Endothelial cell of hepatic sinusoid (primary cell): ENCODE measurements around the gene KCNQ1.

Experiments
- in situ Hi-C: cut with HindIII; loops from 2 replicates; pipeline ENCODE4 v1.10.0; 2017; ENCODE audit warnings: low sequenced_read_pairs

The KCNQ1 gene

DNA sequence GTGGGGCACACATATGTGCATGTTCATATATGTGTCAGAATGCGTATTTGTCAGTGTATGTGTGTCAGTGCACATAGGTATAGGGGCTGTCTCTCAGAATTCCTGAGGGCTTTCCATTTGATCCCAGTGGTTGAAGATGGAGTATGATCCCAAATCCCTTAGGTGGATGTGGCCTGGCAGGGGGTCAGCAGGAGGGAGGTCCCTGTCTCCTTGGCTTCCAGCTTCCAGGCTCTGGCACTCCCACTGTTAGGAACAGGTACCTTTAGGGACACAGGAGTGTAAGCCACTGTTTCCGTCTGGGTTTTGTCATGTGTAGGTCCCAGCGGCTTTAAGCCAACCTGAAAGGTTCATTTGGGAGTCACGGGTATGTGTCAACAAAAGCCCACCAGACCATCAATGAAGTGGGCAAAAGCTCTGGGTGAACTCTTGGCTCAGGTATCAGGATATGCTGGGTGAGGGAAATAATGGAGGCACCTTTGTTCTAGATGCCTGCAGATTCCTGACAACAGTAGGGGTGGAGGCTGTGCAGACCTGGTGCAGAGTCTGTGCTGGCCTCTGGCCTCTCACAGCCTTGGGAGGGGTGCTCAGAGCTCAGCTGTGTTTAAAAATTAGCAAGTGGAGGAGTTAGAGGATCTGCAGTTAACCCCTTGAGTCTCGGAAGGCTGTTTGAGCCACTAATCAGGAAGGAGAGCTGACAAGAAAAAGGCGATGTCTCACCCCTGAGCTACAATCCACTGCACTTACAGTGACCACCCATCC lies 246.0 kb downstream of the KCNQ1 start:
- in situ Hi-C loops = no loop called here

- in situ Hi-C loops = no loop called here
Observed at GRCh38 chr11:2691355-2691761, 246.6 kb downstream of the KCNQ1 start.

DNA sequence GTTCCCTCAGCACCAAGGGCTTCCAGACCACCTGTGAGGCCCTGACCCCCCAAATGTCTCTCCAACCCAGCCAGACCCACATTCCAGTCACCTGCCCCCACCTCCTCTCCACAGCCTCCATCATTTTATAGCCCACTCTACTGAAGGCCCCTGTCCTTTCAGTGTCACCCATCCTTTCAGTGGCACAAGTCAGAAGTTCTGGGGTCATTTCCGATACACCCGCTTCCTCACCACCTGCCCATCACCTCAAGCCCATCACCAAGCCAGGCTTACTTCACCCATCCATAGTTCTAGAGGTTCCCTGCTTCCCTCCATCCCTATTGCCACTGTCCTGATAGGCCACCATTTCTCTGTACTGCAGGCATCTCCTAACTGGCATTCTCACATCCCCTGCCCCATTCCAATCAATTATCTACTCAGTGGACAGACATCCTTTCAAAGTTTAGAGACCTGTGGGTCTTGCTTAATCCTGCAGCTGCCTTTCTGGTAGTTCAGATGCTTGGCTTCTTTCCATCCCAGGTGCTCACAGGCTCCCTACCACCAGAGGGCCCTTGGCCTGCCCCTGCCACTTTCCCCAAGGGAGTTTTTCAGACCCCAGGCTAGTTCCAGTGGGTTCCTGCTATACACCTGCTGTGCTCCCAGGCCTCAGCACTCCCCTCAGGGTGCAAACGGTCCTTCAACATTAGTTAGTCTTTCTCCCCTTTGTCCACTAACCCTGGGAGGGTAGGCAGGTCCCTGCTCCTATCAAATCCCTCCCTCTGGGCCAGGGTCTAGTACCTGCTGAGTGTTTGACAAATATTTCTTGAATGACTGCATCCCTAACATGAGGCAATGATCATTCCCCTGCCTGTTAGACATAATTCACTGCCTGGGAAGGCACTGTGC lies 247.4 kb downstream of the KCNQ1 start:
- in situ Hi-C loops = no loop called here

GRCh38 chr11:2693271-2694261 lies 248.8 kb downstream of the KCNQ1 start:
- in situ Hi-C loops = no loop called here

GRCh38 chr11:2694495-2694894 lies 249.7 kb downstream of the KCNQ1 start:
- in situ Hi-C loops = no loop called here

- in situ Hi-C loops = no loop called here
Observed at GRCh38 chr11:2694995-2695939, 250.5 kb downstream of the KCNQ1 start.

DNA sequence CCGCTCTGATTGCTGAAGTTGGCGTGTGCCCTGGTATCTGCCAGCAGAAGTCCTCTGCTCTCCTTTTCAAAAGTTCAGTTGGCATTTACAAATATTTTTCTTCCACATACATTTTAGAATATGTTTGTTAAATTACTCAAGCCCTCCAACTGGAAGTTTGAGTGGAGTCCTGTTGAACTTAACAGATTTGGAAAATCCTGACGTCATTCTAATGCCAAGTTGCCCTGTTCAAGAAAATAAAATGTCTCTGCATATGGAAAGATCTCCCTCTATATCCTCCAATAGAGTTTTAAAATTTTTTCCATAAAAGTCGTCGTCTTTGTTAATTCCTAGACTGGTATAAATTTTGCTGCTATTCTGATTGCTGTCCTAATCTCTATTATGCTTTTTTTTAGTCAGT lies 251.6 kb downstream of the KCNQ1 start:
- in situ Hi-C loops = no loop called here

- in situ Hi-C loops = no loop called here
Observed at GRCh38 chr11:2697866-2698265, 253.1 kb downstream of the KCNQ1 start.

DNA sequence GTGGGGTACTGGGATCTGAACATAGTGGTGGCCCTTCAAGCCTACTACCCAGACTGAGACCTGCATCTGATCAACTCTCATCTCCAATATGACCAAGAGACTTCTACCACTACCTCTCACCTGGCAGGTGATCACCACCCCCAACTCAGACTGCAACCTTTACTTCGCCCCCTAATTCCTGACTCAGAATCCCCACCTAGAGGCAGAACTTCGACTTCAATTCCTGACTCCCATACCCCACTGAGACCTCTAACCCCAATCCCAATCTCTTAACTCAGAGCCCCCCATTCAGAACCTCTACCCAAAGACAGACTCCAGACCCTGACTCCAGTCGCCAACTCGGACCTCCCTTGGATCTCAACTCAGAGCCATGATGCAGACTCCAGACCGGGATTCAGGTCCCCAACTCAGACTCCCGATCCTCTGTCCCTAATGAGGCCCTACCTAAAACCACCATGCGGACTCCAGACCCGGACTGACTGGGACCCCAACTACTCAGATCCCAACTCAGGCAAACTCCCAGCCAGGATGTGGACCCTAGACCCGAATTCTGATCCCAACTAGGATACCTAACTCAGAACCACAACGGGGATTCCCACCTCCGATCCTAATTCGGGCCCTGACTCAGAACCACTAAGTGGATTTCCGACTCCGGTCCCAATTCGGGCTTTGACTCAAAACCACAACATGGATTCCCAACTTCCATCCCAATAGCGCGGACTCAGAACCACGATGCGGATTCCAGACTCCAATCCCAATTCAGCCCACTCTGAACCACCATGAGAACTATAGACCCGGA lies 253.8 kb downstream of the KCNQ1 start:
- in situ Hi-C loops = no loop called here

DNA sequence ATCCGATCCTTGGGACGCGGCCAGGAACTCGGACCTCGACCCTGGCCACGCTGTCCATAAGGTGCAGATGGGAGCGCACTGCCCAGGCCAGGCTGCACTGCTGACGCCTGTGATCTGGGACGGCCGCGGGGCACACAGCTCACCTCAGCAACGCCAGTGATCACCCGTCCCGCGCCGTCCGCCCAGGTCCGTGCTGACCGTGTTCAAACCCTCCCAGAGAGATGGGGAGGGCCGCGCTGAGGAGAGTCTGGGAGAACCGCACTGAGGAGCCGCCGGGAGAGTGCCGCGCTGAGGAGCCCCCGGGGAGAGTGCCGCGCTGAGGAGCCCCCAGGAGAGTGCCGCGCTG lies 254.3 kb downstream of the KCNQ1 start:
- in situ Hi-C loops = no loop called here

- in situ Hi-C loops = no loop called here
Observed at GRCh38 chr11:2699531-2700414, 255.0 kb downstream of the KCNQ1 start, which contains the start of gene KCNQ1OT1. TSS of gene KCNQ1OT1 (minus strand) at chr11:2699994.

DNA sequence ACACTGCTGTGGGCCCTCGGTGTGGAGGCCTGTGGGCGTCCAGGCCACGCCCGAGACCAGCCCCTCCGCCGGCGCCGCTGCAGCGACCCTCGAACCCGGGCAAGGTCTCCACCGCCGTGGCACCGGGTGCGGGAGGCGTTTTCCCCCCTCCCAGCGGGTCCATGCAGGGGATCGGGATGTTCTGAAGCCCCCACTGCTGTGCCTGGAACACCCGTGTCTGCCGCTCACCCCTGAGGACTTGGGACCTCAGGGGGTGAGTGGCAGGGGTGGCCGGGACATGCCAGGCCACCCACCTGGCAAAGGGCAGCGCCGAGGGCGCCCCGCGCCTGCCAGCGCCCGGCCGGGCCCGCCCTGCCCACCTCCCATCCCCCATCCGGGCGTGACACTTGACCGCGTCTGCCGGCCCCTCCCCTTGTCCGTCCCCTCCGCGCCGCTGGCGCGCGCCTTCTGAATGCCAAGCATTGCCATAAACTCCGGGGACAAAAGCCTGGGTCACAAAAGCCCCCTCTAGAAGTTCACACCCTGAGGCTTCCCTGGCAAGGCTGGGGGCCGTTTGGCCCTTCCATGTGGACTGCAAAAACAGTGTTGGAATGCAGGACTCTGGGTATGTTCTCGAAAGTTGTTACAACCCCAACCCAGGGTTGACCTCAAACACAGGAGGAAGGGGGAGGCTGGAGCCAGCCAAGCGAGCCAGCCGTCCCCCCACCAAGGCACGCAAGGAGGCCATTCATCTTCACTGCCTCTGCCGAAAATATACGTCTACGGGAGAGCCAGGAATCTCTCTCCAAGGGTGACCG lies 255.8 kb downstream of the KCNQ1 start:
- in situ Hi-C loops = no loop called here

DNA sequence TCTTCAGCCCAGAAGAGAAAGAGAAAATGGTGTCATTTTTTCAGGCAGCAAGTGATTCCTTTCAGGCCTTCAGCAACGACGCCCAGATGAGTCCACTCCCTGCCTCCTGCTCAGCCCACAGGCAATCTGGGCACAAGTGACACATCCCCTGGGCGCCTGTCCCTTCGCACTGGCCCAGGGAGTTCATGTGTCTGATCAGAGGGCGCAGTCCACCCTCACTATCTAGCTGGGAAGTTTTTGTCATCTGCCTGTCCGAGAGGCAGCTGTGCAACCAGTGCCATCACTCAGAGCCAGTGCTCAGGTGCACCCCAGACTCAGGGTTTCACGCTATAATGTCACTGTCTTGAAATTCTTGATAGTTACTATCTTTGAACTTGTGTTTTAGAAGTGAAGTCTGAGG lies 256.4 kb downstream of the KCNQ1 start:
- in situ Hi-C loops = no loop called here

DNA sequence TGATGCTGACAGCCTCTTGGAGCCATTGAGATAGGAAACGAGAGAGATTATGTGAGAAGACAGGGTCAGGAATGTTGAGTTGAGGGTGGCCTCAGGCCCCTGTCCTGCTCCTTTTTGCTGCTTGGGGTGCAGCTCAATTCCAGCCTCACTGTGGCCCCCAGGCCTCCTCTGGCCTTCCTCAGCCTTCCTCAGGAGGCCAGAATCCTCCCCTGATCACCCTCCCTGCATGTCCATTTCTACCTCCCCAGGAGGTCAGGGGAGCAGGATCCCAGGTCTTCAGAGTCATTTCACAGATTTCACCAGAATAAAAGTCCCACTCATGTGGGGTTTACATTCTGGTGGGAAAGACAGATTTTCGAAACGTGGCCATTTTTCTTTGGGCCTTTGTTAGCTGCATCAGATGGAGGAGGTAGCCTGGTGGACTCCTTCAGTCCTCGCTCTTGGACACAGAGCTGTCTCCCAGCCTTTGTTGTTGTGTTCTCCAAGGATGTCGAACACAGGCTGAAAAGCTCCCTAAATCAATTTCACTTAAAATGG lies 257.2 kb downstream of the KCNQ1 start:
- in situ Hi-C loops = no loop called here

- in situ Hi-C loops = no loop called here
Observed at GRCh38 chr11:2702771-2703362, 258.1 kb downstream of the KCNQ1 start.

GRCh38 chr11:2703363-2704141 lies 258.7 kb downstream of the KCNQ1 start:
- in situ Hi-C loops = no loop called here
